Neural progenitor cell (in vitro differentiated cells): Measurements from ENCODE around the gene DOCK4. TPM values are rescaled to one million over a fixed set of nuclear protein-coding genes. Genes with fewer than 3 reads are reported as not detected.

Source experiments
- DNase-seq: peaks from one replicate; pipeline ENCODE4 v3.0.0-alpha.2; 2016; ENCODE audit warnings: low spot score
- H2AFZ ChIP-seq: fragments of 200-600 bp; sonication (generic); replicated peaks from 2 replicates; pipeline ENCODE4 v1.6.1; 2016; ENCODE audit warnings: antibody characterized with exemption
- H3F3A ChIP-seq: fragments of 200-600 bp; sonication (generic); 2 replicates; pipeline ENCODE4 v1.6.1; 2016; ENCODE audit warnings: antibody characterized with exemption, low read depth
- H3K27ac ChIP-seq: fragments of 200-600 bp; sonication (generic); 2 replicates; pipeline ENCODE4 v1.5.1; 2016; ENCODE audit warnings: mild to moderate bottlenecking
- H3K27me3 ChIP-seq: fragments of 200-600 bp; sonication (generic); 2 replicates; pipeline ENCODE4 v1.6.1; 2016; ENCODE audit warnings: mild to moderate bottlenecking, moderate library complexity
- H3K36me3 ChIP-seq: fragments of 200-600 bp; sonication (generic); 2 replicates; pipeline ENCODE4 v1.5.1; 2016
- H3K4me1 ChIP-seq: fragments of 200-600 bp; sonication (generic); 2 replicates; pipeline ENCODE4 v1.6.1; 2016; ENCODE audit warnings: mixed run types
- H3K4me2 ChIP-seq: fragments of 200-600 bp; sonication (generic); 2 replicates; pipeline ENCODE4 v1.6.1; 2016
- H3K4me3 ChIP-seq: fragments of 200-600 bp; sonication (generic); 2 replicates; pipeline ENCODE4 v1.5.1; 2016
- H3K79me2 ChIP-seq: fragments of 200-600 bp; sonication (generic); 2 replicates; pipeline ENCODE4 v1.6.1; 2016; ENCODE audit warnings: low read depth
- H3K9ac ChIP-seq: fragments of 200-600 bp; sonication (generic); 2 replicates; pipeline ENCODE4 v1.6.1; 2016
- H3K9me3 ChIP-seq: fragments of 200-600 bp; sonication (generic); 2 replicates; pipeline ENCODE4 v1.5.1; 2016; ENCODE audit warnings: low read depth
- H4K20me1 ChIP-seq: fragments of 200-600 bp; sonication (generic); 2 replicates; pipeline ENCODE4 v1.6.1; 2016; ENCODE audit warnings: low read depth
- H3K27ac Mint-ChIP-seq: 3 replicates; pipeline ENCODE4 v1.8.0; 2021; ENCODE audit warnings: mixed read lengths
- H3K27me3 Mint-ChIP-seq: 2 replicates; pipeline ENCODE4 v1.8.0; 2022; ENCODE audit warnings: low read depth, mild to moderate bottlenecking, inconsistent platforms, moderate library complexity, mixed read lengths; ENCODE audit not compliant: insufficient read depth
- H3K36me3 Mint-ChIP-seq: 3 replicates; pipeline ENCODE4 v1.8.0; 2021; ENCODE audit warnings: mixed read lengths
- H3K4me1 Mint-ChIP-seq: 3 replicates; pipeline ENCODE4 v1.8.0; 2021; ENCODE audit warnings: mixed read lengths
- H3K4me3 Mint-ChIP-seq: 3 replicates; pipeline ENCODE4 v1.8.0; 2021; ENCODE audit warnings: mild to moderate bottlenecking, moderate library complexity, mixed read lengths
- H3K9me3 Mint-ChIP-seq: 3 replicates; pipeline ENCODE4 v1.8.0; 2020; ENCODE audit warnings: mixed read lengths
- EZH2 ChIP-seq: fragments of 200-600 bp; sonication (generic); IDR thresholded peaks from 2 replicates; pipeline ENCODE4 v1.6.1; 2017; ENCODE audit warnings: antibody characterized with exemption, mild to moderate bottlenecking, moderate library complexity
- EZH2phosphoT487 ChIP-seq: fragments of 200-600 bp; sonication (generic); IDR thresholded peaks from 2 replicates; pipeline ENCODE4 v1.6.1; 2017; ENCODE audit warnings: antibody characterized with exemption
- total RNA-seq: library from RNA; depleted of rRNA; stranded (reverse); fragments of >200 nt; gene quantifications from 2 replicates; pipeline ENCODE4 v1.2.3, GENCODE V29; 2015; ENCODE audit warnings: low replicate concordance
- TF ChIP-seq, protein P1 (sequence below): fragments of 200-600 bp; sonication (generic); IDR thresholded peaks from 2 replicates; pipeline ENCODE4 v1.5.1; 2017; ENCODE audit warnings: antibody characterized with exemption, mild to moderate bottlenecking

The DOCK4 gene
- total RNA-seq, 1 donor from 2014 or later = 11.4 TPM

GRCh38 chr7:111873963-111874690, 332.1 kb downstream of the DOCK4 start:
- Histone ChIP-seq H3K79me2 (no peaks in the 10 kb centered on the region), H3K27ac (no peak overlapping the region), H3K9ac (no peak overlapping the region), H3F3A (no peaks in the 10 kb centered on the region), H3K4me2 (peak overlapping the region; percentile 12), H3K4me3 (no peak overlapping the region), H3K4me1 (peaks cover 12% of the 10 kb centered on the region), H2AFZ (peak overlapping the region; percentile 66), H3K9me3 (no peaks in the 10 kb centered on the region), H4K20me1 (no peaks in the 10 kb centered on the region), H3K36me3 (no peaks in the 10 kb centered on the region), H3K27me3 (no peaks in the 10 kb centered on the region)
- H3K27ac Mint-ChIP-seq = no peak overlapping the region
- H3K27me3 Mint-ChIP-seq = no peaks in the 10 kb centered on the region
- DNase-seq = no peak
- H3K4me3 Mint-ChIP-seq = no peak overlapping the region
- peaks cover 14% of the 10 kb centered on the region for H3K4me1 Mint-ChIP-seq
- TF ChIP-seq EZH2phosphoT487 (no peak), EZH2 (no peak)
- TF ChIP-seq, protein P1, sequence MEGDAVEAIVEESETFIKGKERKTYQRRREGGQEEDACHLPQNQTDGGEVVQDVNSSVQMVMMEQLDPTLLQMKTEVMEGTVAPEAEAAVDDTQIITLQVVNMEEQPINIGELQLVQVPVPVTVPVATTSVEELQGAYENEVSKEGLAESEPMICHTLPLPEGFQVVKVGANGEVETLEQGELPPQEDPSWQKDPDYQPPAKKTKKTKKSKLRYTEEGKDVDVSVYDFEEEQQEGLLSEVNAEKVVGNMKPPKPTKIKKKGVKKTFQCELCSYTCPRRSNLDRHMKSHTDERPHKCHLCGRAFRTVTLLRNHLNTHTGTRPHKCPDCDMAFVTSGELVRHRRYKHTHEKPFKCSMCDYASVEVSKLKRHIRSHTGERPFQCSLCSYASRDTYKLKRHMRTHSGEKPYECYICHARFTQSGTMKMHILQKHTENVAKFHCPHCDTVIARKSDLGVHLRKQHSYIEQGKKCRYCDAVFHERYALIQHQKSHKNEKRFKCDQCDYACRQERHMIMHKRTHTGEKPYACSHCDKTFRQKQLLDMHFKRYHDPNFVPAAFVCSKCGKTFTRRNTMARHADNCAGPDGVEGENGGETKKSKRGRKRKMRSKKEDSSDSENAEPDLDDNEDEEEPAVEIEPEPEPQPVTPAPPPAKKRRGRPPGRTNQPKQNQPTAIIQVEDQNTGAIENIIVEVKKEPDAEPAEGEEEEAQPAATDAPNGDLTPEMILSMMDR = no peak
- no peaks in the 10 kb centered on the region for H3K9me3 Mint-ChIP-seq
- peaks cover 24% of the 10 kb centered on the region for H3K36me3 Mint-ChIP-seq

DNA sequence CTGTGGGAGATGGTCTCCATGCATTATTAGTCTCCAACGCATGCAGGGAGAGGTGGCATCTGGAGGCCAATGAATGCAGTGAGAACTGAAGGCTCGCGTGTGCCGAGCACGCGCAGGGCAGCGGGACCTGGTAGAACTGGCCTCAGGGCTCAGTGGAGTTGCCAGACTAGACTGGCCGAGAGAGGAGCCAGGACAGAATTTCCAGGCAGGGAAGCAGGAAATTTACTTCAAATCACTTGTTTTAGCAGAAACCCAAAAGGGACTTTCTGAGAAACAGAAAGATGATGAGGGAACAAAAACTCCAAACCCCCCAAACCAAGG, 332.9 kb downstream of the DOCK4 start:
- H3K27ac ChIP-seq = no peak overlapping the region
- H3K4me3 Mint-ChIP-seq = no peak overlapping the region
- DNase-seq = no peak
- H2AFZ ChIP-seq = no peak overlapping the region
- no peak overlapping the region for H3K9ac ChIP-seq
- H3K9me3 ChIP-seq = no peaks in the 10 kb centered on the region
- H3K27ac Mint-ChIP-seq = no peak overlapping the region
- no peak for TF ChIP-seq EZH2
- TF ChIP-seq, protein P1 = no peak
- TF ChIP-seq EZH2phosphoT487 = no peak
- no peaks in the 10 kb centered on the region for H3K9me3 Mint-ChIP-seq
- H3K4me3 ChIP-seq = no peak overlapping the region
- H3K79me2 ChIP-seq = no peaks in the 10 kb centered on the region
- H3K36me3 Mint-ChIP-seq = peaks cover 24% of the 10 kb centered on the region
- no peaks in the 10 kb centered on the region for H3K27me3 Mint-ChIP-seq
- H4K20me1 ChIP-seq = no peaks in the 10 kb centered on the region
- H3F3A ChIP-seq = no peaks in the 10 kb centered on the region
- H3K27me3 ChIP-seq = no peaks in the 10 kb centered on the region
- H3K4me1 ChIP-seq = peaks cover 12% of the 10 kb centered on the region
- no peaks in the 10 kb centered on the region for H3K36me3 ChIP-seq
- H3K4me2 ChIP-seq = no peak overlapping the region
- H3K4me1 Mint-ChIP-seq = peaks cover 14% of the 10 kb centered on the region

- no peaks in the 10 kb centered on the region for H3K9me3 Mint-ChIP-seq
- H3K36me3 Mint-ChIP-seq = peaks cover 18% of the 10 kb centered on the region
- no peak for DNase-seq
- H3K9me3 ChIP-seq = no peaks in the 10 kb centered on the region
- H3K4me1 ChIP-seq = peaks cover 12% of the 10 kb centered on the region
- TF ChIP-seq EZH2 = no peak
- TF ChIP-seq, protein P1 = no peak
- TF ChIP-seq EZH2phosphoT487 = no peak
- H3K4me2 ChIP-seq = no peak overlapping the region
- no peaks in the 10 kb centered on the region for H3K36me3 ChIP-seq
- H3K4me1 Mint-ChIP-seq = peaks cover 14% of the 10 kb centered on the region
- no peak overlapping the region for H3K4me3 ChIP-seq
- no peaks in the 10 kb centered on the region for H3K79me2 ChIP-seq
- no peaks in the 10 kb centered on the region for H3K27me3 Mint-ChIP-seq
- no peak overlapping the region for H2AFZ ChIP-seq
- H3K27ac ChIP-seq = no peak overlapping the region
- no peak overlapping the region for H3K9ac ChIP-seq
- no peaks in the 10 kb centered on the region for H3K27me3 ChIP-seq
- H3K4me3 Mint-ChIP-seq = no peak overlapping the region
- H3K27ac Mint-ChIP-seq = no peak overlapping the region
- no peaks in the 10 kb centered on the region for H4K20me1 ChIP-seq
- H3F3A ChIP-seq = no peaks in the 10 kb centered on the region
These were observed 333.5 kb downstream of the DOCK4 start for GRCh38 chr7:111872450-111873325.
